Measurements from ENCODE around the gene FAM111A. TPM values are rescaled to one million over a fixed set of nuclear protein-coding genes. Genes with fewer than 3 reads are reported as not detected.
A peak's percentile ranks its signal among the peaks of the same experiment; 100 is the strongest.

FAM111A gene
- polyA plus RNA-seq, 4 donors, result 48.3 to 90.1 (median 65.6) TPM

- no peak for DNase-seq (ENCODE audit: low read depth in 4 of 4, low spot score in 2 of 4)
Observed at GRCh38 chr11:59176330-59176729, 33.7 kb downstream of the FAM111A start.

DNA sequence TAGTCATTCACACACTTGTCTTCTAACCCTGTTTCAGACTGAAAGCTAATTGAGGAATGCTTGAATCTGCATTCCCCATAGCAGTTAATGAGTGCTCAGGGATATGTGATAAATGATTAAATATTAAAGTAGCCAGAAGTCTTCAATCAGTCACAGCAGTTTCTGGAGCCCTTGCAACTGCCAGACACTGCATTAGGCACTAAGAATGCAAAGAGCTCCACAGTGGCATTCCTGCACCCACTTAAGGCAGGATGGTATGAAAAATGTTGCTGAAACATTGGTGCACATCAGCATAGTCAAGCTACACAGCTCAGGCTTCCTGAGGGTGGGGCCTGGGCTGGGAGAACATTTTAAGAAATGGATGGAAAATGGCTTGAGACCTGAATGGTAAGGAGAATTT, 35.7 kb downstream of the FAM111A start:
- DNase-seq (ENCODE audit: low read depth in 4 of 4, low spot score in 2 of 4), result no peak

GRCh38 chr11:59179121-59179520, 36.5 kb downstream of the FAM111A start:
- no peak for DNase-seq (ENCODE audit: low read depth in 4 of 4, low spot score in 2 of 4)

DNA sequence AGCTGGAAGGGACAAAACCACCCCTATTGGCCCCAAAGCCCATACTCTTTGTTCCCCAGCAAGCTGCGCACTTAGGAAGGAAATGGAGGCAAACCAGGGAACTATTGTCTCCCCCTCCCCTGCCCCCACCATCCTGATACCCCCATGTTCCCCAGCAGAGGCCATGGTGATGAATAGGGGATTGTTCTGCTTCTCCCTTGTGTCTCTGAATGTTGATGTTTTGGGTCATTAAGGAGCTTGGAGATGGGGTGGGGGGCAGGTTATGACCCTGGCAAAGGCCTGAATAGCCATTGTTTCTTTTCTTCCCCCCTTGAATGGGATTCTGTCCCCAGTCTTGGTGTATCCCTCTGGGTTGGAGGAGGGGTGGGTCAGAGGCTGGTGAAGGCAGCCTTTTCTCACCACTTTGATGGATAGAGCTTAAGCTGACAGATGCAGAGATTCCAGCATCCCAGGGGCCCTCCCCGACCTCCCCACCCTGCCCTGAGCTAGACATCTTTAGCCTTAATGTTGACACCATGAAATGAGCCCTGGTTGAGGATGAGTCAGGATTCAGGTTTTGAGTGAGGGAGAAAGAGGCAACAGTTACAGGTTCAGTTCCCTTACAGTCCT, 37.6 kb downstream of the FAM111A start:
- no peak for DNase-seq (ENCODE audit: low read depth in 4 of 4, low spot score in 2 of 4)

DNA sequence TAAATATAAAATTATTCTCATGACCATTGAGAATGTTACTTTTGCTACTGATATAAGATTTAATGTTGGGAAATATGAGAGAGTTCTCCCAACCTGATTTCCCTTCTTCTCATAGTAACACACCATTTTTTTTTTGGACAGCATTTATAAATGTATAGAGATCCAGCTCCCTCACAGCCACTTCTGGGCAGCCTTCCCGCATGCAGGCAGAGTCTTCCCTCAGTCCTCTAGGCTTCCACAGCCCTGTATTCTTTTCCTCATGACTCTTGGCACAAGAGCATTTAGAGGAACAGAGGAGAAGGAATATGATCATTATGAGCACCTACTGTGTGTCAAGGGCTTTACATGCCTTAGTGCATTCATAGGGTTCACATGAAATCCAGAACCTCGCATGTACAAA, 38.3 kb downstream of the FAM111A start:
- DNase-seq (ENCODE audit: low read depth in 4 of 4, low spot score in 2 of 4), result no peak

DNA sequence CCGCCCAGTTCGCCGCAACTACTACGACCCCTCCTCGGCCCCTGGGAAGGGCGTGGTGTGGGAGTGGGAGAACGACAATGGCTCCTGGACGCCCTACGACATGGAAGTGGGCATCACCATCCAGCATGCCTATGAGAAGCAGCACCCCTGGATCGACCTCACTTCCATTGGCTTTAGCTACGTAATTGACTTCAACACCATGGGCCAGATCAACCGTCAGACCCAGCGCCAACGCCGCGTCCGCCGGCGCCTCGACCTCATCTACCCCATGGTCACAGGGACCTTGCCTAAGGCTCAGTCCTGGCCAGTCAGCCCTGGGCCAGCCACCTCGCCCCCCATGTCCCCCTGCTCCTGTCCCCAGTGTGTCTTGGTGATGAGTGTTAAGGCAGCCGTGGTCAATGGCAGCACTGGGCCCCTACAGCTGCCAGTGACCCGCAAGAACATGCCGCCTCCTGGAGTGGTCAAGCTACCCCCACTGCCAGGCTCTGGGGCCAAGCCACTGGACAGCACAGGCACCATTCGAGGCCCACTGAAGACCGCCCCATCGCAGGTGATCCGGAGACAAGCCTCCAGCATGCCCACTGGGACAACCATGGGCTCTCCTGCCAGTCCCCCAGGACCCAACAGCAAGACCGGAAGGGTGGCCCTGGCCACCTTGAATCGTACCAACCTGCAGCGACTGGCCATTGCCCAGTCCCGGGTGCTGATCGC, 39.2 kb downstream of the FAM111A start:
- DNase-seq (ENCODE audit: low read depth in 4 of 4, low spot score in 2 of 4), result no peak

GRCh38 chr11:59182457-59183151, 39.9 kb downstream of the FAM111A start:
- DNase-seq (ENCODE audit: low read depth in 4 of 4, low spot score in 2 of 4), result no peak

DNA sequence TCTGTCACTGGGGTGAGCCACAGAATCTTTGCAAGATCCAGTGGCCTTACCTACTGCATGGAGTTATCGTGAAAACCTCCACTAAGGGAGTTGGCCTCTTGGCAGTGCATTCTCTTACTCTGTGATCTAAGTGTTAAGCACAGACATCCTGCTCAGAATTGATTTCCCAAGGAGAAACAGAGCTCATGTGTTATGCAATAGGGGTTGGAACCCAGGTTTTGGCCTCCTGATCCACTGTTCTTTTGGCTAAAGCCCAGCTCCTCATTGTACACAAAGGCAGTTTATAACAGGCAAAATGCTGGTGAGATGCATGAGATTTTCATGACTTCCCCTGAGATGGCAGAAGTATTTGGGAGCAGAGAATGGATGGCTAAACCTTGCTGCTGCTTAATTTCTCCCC, 41.1 kb downstream of the FAM111A start:
- DNase-seq (ENCODE audit: low read depth in 4 of 4, low spot score in 2 of 4), result no peak

GRCh38 chr11:59184691-59185339, 42.2 kb downstream of the FAM111A start:
- DNase-seq (ENCODE audit: low read depth in 4 of 4, low spot score in 2 of 4), result no peak

DNA sequence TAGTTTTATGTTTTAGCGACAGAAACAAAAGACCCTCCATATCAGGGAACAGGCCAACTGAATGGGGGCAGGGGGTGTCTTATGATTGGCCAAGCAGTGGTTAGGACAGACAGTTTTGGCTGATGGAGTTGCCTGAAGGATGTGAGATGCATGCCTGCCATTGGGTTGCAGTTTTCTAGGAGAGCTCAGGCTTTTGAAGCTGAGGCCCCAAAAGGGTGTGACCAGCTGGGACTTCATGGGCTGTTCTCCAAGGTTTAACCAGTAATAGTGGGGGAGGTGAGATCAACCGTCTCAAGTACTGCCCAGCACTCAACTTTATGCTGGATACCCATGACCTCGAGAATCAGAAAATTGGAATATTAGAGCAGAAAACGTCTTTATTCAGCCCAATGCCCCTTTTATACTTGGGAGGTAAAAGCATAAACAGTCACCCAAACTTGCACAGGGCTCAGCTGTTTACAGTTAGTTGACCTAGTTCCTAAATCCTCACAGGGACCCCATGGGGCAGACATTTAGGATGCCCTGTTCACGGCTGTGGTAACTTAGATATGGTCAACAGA, 42.8 kb downstream of the FAM111A start:
- DNase-seq (ENCODE audit: low read depth in 4 of 4, low spot score in 2 of 4), result no peak

DNA sequence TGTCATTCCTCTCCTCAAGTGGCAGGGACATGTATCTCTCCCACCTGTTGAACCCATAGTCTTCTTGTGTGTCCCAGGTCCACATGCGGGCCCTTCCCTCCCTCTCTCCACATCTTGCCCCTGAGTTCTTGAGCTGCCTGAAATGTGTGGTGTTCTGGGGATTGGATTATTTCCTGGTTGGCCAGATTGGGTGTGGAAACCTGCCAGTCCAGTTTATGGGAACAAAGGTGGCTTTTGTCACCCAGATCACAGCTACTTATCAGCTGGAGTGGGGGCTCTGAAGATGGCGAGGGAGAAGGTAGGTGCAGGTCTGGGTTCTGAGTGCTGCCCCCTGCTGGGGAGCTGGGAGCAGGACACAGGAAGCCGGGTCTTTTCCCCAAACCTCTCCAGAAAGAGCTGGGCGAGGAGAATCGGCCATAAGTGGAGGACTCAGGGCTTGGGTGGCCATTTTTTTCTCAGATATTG, 43.5 kb downstream of the FAM111A start:
- no peak for DNase-seq (ENCODE audit: low read depth in 4 of 4, low spot score in 2 of 4)

DNA sequence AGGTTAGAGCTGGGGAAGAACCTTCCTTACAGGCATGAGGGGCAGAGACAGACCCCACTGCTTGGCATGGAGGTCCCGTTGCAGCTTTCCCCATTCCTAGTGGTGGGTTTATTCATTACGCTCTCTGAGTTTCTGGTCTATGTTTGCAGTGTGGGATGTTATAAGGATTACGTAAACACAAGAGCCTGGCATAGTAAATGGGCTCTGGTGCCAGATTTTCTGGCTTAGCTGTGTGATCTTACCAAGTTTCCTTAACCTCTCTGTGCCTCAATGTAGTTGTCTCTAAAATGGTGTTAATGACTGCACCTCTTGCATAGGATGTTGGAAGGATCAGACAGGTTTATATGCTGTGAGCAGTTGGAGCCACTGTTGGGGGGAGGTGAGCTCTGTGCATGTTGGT, 44.4 kb downstream of the FAM111A start:
- no peak for DNase-seq (ENCODE audit: low read depth in 4 of 4, low spot score in 2 of 4)

- DNase-seq (ENCODE audit: low read depth in 4 of 4, low spot score in 2 of 4), result peak in 2 of 4 donors; percentile 54 to 68
Observed at GRCh38 chr11:59187587-59187986, 44.9 kb downstream of the FAM111A start.

DNA sequence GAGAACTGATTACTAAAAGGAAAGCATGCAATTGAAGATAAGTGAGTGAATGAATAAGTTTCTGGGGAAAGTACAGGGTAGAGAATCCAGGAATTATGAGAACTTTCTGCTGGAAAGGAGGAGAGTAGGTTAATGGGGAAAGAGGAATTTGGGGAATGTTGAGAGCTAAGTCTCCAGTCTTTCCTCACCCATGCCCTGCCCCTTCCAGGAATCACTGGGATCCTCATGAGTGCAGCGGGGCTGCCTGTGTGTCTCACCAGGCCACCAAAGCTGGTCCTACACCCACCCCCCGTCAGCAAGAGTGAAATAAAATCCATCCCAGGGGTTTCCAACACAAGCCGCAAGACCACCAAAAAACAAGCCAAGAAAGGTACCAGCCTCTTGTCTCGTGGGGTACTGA, 46.3 kb downstream of the FAM111A start:
- no peak for DNase-seq (ENCODE audit: low read depth in 4 of 4, low spot score in 2 of 4)

GRCh38 chr11:59189986-59190385, 47.3 kb downstream of the FAM111A start:
- DNase-seq (ENCODE audit: low read depth in 4 of 4, low spot score in 2 of 4), result no peak

GRCh38 chr11:59191095-59191494, 48.4 kb downstream of the FAM111A start:
- DNase-seq (ENCODE audit: low read depth in 4 of 4, low spot score in 2 of 4), result no peak

GRCh38 chr11:59191890-59192289, 49.2 kb downstream of the FAM111A start:
- no peak for DNase-seq (ENCODE audit: low read depth in 4 of 4, low spot score in 2 of 4)

- no peak for DNase-seq (ENCODE audit: low read depth in 4 of 4, low spot score in 2 of 4)
Observed at GRCh38 chr11:59192446-59193020, 49.9 kb downstream of the FAM111A start.

DNA sequence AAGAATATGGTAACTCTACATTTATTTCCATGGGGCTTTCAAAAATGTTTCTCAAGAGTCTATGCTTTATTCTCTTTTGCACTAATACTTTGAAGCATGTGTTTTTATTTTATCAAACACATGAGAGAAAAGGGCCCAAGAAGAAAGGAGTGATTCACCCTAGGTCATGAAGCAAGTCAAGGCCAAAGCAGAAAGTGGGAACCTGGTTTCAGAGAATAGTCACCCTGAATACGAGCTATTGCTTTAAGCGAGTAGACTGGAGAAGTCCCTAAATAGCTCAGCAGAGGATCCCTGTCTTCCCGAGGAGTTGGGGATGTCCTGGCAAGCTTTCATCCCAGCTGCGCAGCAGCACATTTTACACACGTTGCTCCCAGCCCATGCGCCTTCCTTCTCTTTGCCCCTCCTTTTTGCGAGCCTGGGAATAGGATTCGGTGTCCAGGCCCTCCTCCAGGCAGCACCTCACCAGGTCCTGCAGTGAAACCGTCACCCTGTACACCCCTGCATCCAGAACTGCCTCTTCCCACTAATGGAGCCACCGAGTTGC, 51.0 kb downstream of the FAM111A start:
- DNase-seq (ENCODE audit: low read depth in 4 of 4, low spot score in 2 of 4), result no peak

- DNase-seq (ENCODE audit: low read depth in 4 of 4, low spot score in 2 of 4), result no peak
Observed at GRCh38 chr11:59195586-59195985, 52.9 kb downstream of the FAM111A start.

Data from left renal cortex interstitium (tissue), 4 donors.